ENCODE results near the gene AATK.

Gene AATK

DNA sequence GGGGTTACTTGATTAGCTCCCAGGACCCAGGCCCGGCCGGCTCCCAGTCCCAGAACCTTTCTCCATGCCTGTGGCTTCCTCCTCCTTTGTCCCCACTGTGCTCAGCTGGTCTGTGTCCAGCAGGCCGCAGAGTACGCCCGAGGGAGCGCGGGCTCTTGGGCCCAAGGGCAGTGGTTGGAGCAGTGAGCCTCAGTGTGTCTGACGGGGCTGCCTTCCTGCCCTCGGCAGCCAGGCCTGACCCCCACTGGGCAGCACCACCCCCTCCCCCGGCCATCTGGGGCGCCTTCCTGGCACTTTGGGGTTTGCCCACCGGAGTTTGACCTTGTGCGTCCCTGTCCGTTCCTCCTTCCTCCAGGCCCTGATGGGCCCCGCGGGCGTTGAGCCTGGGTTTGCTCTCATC lies 63.2 kb downstream of the AATK start:
- DNase-seq, result no peak
- Histone ChIP-seq H2BK5ac (ENCODE audit: low read depth, low read length, poor library complexity, severe bottlenecking) (no peak overlapping the region), H2AK5ac (ENCODE audit: low read length, severe bottlenecking) (no peak overlapping the region), H3K23ac (ENCODE audit: low read length in 2 of 2) (no peak overlapping the region), H3K36me3 (ENCODE audit: control insufficient read depth in 1 of 2, insufficient read depth in 2 of 2, low read depth in 1 of 2, low read length in 2 of 2) (peaks cover 46 to 96% of the 10 kb centered on the region in 2 experiments), H2AFZ (ENCODE audit: low read depth, low read length) (no peak overlapping the region), H3K9ac (ENCODE audit: low read length) (no peak overlapping the region), H3K27me3 (ENCODE audit: control insufficient read depth in 1 of 2, insufficient read depth in 1 of 2, low read length in 2 of 2) (no peaks in the 10 kb centered on the region), H2BK12ac (ENCODE audit: low read length in 2 of 2) (no peak overlapping the region), H3K79me1 (replicated peaks; ENCODE audit: low read length, poor library complexity, severe bottlenecking) (peaks cover 22% of the 10 kb centered on the region), H4K8ac (ENCODE audit: low read length) (no peak overlapping the region), H3K14ac (ENCODE audit: low read length in 2 of 2) (no peak overlapping the region), H3K4me1 (ENCODE audit: control insufficient read depth, insufficient read depth, low read depth, low read length) (peaks cover 17% of the 10 kb centered on the region), H3K4me3 (ENCODE audit: insufficient read depth in 1 of 2, low read depth in 1 of 2, low read length in 2 of 2) (no peak overlapping the region), H3K18ac (ENCODE audit: low read depth in 1 of 2, low read length in 2 of 2) (no peak overlapping the region), H2BK120ac (ENCODE audit: low read depth, low read length) (no peak overlapping the region), H3K4me2 (ENCODE audit: low read length, poor library complexity, severe bottlenecking) (no peak overlapping the region), H3K27ac (ENCODE audit: low read length, poor library complexity, severe bottlenecking) (no peak overlapping the region), H3K9me3 (ENCODE audit: control insufficient read depth, low read length) (no peaks in the 10 kb centered on the region), H3K4ac (ENCODE audit: low read depth in 1 of 2, low read length in 2 of 2) (no peak overlapping the region), H2BK15ac (ENCODE audit: low read depth, poor library complexity, severe bottlenecking) (no peak overlapping the region), H4K91ac (ENCODE audit: low read length) (no peak overlapping the region)
- 95% methylated on average over 17 of the region's 17 CpGs for WGBS

GRCh38 chr17:81102352-81102751 lies 63.7 kb downstream of the AATK start:
- no peak overlapping the region for H2AK5ac ChIP-seq (ENCODE audit: low read length, severe bottlenecking)
- no peak overlapping the region for H2BK120ac ChIP-seq (ENCODE audit: low read depth, low read length)
- no peak overlapping the region for H4K91ac ChIP-seq (ENCODE audit: low read length)
- no peak overlapping the region for H4K8ac ChIP-seq (ENCODE audit: low read length)
- no peak overlapping the region for H3K9ac ChIP-seq (ENCODE audit: low read length)
- H3K36me3 ChIP-seq (ENCODE audit: control insufficient read depth in 1 of 2, insufficient read depth in 2 of 2, low read depth in 1 of 2, low read length in 2 of 2), result peaks cover 44 to 91% of the 10 kb centered on the region in 2 experiments
- no peaks in the 10 kb centered on the region for H3K9me3 ChIP-seq (ENCODE audit: control insufficient read depth, low read length)
- no peaks in the 10 kb centered on the region for H3K27me3 ChIP-seq (ENCODE audit: control insufficient read depth in 1 of 2, insufficient read depth in 1 of 2, low read length in 2 of 2)
- H3K4me3 ChIP-seq (ENCODE audit: insufficient read depth in 1 of 2, low read depth in 1 of 2, low read length in 2 of 2), result no peak overlapping the region
- H3K14ac ChIP-seq (ENCODE audit: low read length in 2 of 2), result no peak overlapping the region
- H2BK5ac ChIP-seq (ENCODE audit: low read depth, low read length, poor library complexity, severe bottlenecking), result no peak overlapping the region
- H3K4me2 ChIP-seq (ENCODE audit: low read length, poor library complexity, severe bottlenecking), result no peak overlapping the region
- no peak overlapping the region for H2AFZ ChIP-seq (ENCODE audit: low read depth, low read length)
- H3K18ac ChIP-seq (ENCODE audit: low read depth in 1 of 2, low read length in 2 of 2), result no peak overlapping the region
- no peak overlapping the region for H2BK12ac ChIP-seq (ENCODE audit: low read length in 2 of 2)
- H3K27ac ChIP-seq (ENCODE audit: low read length, poor library complexity, severe bottlenecking), result no peak overlapping the region
- H3K4ac ChIP-seq (ENCODE audit: low read depth in 1 of 2, low read length in 2 of 2), result no peak overlapping the region
- H3K79me1 ChIP-seq (replicated peaks; ENCODE audit: low read length, poor library complexity, severe bottlenecking), result peaks cover 22% of the 10 kb centered on the region
- DNase-seq, result no peak
- peaks cover 22% of the 10 kb centered on the region for H3K4me1 ChIP-seq (ENCODE audit: control insufficient read depth, insufficient read depth, low read depth, low read length)
- WGBS, result 90% methylated on average over 12 of the region's 12 CpGs
- H2BK15ac ChIP-seq (ENCODE audit: low read depth, poor library complexity, severe bottlenecking), result no peak overlapping the region
- no peak overlapping the region for H3K23ac ChIP-seq (ENCODE audit: low read length in 2 of 2)

DNA sequence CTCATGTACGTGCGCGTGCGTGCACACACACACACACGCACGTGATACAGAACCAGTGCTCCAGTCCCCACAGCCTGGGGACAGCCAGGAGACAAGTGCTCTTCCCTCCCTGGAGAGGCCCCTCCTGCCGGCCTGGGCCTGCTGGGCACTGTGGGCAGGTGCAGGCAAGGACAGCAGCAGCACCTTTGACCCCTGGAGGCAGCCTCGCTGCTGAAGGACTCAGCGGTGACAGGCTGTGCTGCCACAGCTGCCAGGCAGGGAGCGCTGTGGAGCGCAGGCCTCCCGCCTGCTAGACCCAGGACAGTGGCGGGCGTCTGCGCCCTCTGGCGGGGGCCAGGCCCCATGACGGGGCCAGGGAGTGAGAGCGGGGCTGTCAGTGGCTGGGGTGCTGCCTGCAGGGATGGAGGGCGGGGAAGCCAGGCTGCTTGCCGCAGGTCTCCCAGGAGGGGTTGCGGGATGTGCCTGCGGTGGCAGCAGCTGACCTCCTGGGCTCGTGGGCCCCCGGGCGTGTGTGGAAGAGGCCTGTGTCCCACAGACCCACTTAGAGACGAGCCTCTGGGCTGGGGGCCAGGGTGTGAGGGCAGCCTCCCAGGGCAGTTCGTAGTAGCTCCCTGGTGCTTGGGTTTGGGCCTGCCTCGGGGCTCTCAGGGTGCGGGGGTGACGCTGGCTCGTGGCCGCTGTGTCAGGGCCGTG lies 64.3 kb downstream of the AATK start:
- Histone ChIP-seq H3K18ac (ENCODE audit: low read depth in 1 of 2, low read length in 2 of 2) (no peak overlapping the region), H3K27ac (ENCODE audit: low read length, poor library complexity, severe bottlenecking) (no peak overlapping the region), H4K8ac (ENCODE audit: low read length) (peak overlapping the region; percentile 43), H3K27me3 (ENCODE audit: control insufficient read depth in 1 of 2, insufficient read depth in 1 of 2, low read length in 2 of 2) (no peaks in the 10 kb centered on the region), H3K4me2 (ENCODE audit: low read length, poor library complexity, severe bottlenecking) (no peak overlapping the region), H2AK5ac (ENCODE audit: low read length, severe bottlenecking) (no peak overlapping the region), H3K9ac (ENCODE audit: low read length) (no peak overlapping the region), H4K91ac (ENCODE audit: low read length) (peak overlapping the region; percentile 18), H2BK5ac (ENCODE audit: low read depth, low read length, poor library complexity, severe bottlenecking) (no peak overlapping the region), H3K79me1 (replicated peaks; ENCODE audit: low read length, poor library complexity, severe bottlenecking) (peaks cover 22% of the 10 kb centered on the region), H3K14ac (ENCODE audit: low read length in 2 of 2) (no peak overlapping the region), H3K36me3 (ENCODE audit: control insufficient read depth in 1 of 2, insufficient read depth in 2 of 2, low read depth in 1 of 2, low read length in 2 of 2) (peaks cover 39 to 85% of the 10 kb centered on the region in 2 experiments), H2BK12ac (ENCODE audit: low read length in 2 of 2) (no peak overlapping the region), H3K4me1 (ENCODE audit: control insufficient read depth, insufficient read depth, low read depth, low read length) (peaks cover 28% of the 10 kb centered on the region), H3K4me3 (ENCODE audit: insufficient read depth in 1 of 2, low read depth in 1 of 2, low read length in 2 of 2) (no peak overlapping the region), H2BK15ac (ENCODE audit: low read depth, poor library complexity, severe bottlenecking) (no peak overlapping the region), H3K23ac (ENCODE audit: low read length in 2 of 2) (no peak overlapping the region), H3K4ac (ENCODE audit: low read depth in 1 of 2, low read length in 2 of 2) (no peak overlapping the region), H2AFZ (ENCODE audit: low read depth, low read length) (no peak overlapping the region), H2BK120ac (ENCODE audit: low read depth, low read length) (no peak overlapping the region), H3K9me3 (ENCODE audit: control insufficient read depth, low read length) (no peaks in the 10 kb centered on the region)
- DNase-seq, result peak; percentile 85
- WGBS, result 47% methylated on average over 33 of the region's 33 CpGs

DNA sequence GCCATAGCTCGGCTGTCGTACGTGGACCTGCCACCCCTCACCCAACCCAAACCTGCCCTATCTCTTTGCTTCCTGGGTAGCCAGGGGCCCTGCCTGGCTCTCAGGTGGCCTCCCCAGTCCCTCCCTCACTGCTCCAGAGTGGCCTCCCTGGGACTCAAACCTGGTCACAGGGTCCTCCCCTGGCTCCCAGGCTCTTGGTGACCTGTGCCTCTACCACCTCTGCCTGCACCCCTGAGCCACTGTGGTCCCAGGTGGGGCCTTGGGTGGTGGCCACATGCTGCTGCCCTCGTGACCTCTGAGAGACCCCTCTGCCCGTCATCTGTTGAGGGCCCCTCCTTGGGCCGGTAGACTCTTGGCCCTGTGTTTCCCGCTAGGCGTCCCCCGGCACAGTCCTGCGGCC lies 65.4 kb downstream of the AATK start:
- no peak overlapping the region for H2AK5ac ChIP-seq (ENCODE audit: low read length, severe bottlenecking)
- peaks cover 39% of the 10 kb centered on the region for H3K4me1 ChIP-seq (ENCODE audit: control insufficient read depth, insufficient read depth, low read depth, low read length)
- no peak overlapping the region for H2BK15ac ChIP-seq (ENCODE audit: low read depth, poor library complexity, severe bottlenecking)
- no peak overlapping the region for H3K27ac ChIP-seq (ENCODE audit: low read length, poor library complexity, severe bottlenecking)
- no peak overlapping the region for H3K18ac ChIP-seq (ENCODE audit: low read depth in 1 of 2, low read length in 2 of 2)
- no peak overlapping the region for H2BK5ac ChIP-seq (ENCODE audit: low read depth, low read length, poor library complexity, severe bottlenecking)
- no peak overlapping the region for H2AFZ ChIP-seq (ENCODE audit: low read depth, low read length)
- H3K4me2 ChIP-seq (ENCODE audit: low read length, poor library complexity, severe bottlenecking), result no peak overlapping the region
- no peak for DNase-seq
- peaks cover 22% of the 10 kb centered on the region for H3K79me1 ChIP-seq (replicated peaks; ENCODE audit: low read length, poor library complexity, severe bottlenecking)
- no peak overlapping the region for H3K14ac ChIP-seq (ENCODE audit: low read length in 2 of 2)
- H3K23ac ChIP-seq (ENCODE audit: low read length in 2 of 2), result no peak overlapping the region
- no peak overlapping the region for H2BK120ac ChIP-seq (ENCODE audit: low read depth, low read length)
- H2BK12ac ChIP-seq (ENCODE audit: low read length in 2 of 2), result no peak overlapping the region
- no peak overlapping the region for H4K91ac ChIP-seq (ENCODE audit: low read length)
- H3K36me3 ChIP-seq (ENCODE audit: control insufficient read depth in 1 of 2, insufficient read depth in 2 of 2, low read depth in 1 of 2, low read length in 2 of 2), result peaks cover 36 to 82% of the 10 kb centered on the region in 2 experiments
- no peak overlapping the region for H4K8ac ChIP-seq (ENCODE audit: low read length)
- H3K9me3 ChIP-seq (ENCODE audit: control insufficient read depth, low read length), result no peaks in the 10 kb centered on the region
- H3K9ac ChIP-seq (ENCODE audit: low read length), result no peak overlapping the region
- H3K4me3 ChIP-seq (ENCODE audit: insufficient read depth in 1 of 2, low read depth in 1 of 2, low read length in 2 of 2), result no peak overlapping the region
- 97% methylated on average over 10 of the region's 10 CpGs for WGBS
- no peak overlapping the region for H3K4ac ChIP-seq (ENCODE audit: low read depth in 1 of 2, low read length in 2 of 2)
- H3K27me3 ChIP-seq (ENCODE audit: control insufficient read depth in 1 of 2, insufficient read depth in 1 of 2, low read length in 2 of 2), result no peaks in the 10 kb centered on the region

Data from mesenchymal stem cell (in vitro differentiated cells and primary cell).